K562 (cell line): ENCODE data around the gene HYCC2.

Experiments used
- DMBX1 ChIP-seq: fragments of 250-450 bp; sonication (Bioruptor Pico); IDR thresholded peaks from 2 replicates; pipeline ENCODE4 v1.8.0; 2022; ENCODE audit warnings: inconsistent platforms, mild to moderate bottlenecking, moderate library complexity, borderline replicate concordance
- EP300 ChIP-seq: IDR thresholded peaks from 2 replicates; pipeline ENCODE4 v1.6.1; 2012; ENCODE audit warnings: low read length, improper control_type of control experiment
- KAT8 ChIP-seq: fragments of 450-650 bp; IDR thresholded peaks from 2 replicates; pipeline ENCODE4 v1.6.1; 2016; ENCODE audit warnings: low read depth, mild to moderate bottlenecking
- MCM5 ChIP-seq: fragments of 450-650 bp; IDR thresholded peaks from 2 replicates; pipeline ENCODE4 v1.6.1; 2016; ENCODE audit warnings: low read depth
- MLX ChIP-seq, 2 experiments: fragments of 450-650 bp in 1 of 2; sonication (generic) in 1 of 2; formaldehyde crosslinking; conservative IDR thresholded peaks; 2 replicates each; pipeline versions ENCODE4 v1.4.0 to v1.8.1; 2020 to 2022; ENCODE audit warnings: mild to moderate bottlenecking in 1 of 2, missing genetic modification reagents in 1 of 2
- NBN ChIP-seq: fragments of 450-650 bp; IDR thresholded peaks from 2 replicates; pipeline ENCODE4 v1.6.1; 2016; ENCODE audit warnings: low read depth, mild to moderate bottlenecking
- PHF8 ChIP-seq: fragments of 200-600 bp; sonication (generic); IDR thresholded peaks from 2 replicates; pipeline ENCODE4 v1.6.1; 2012; ENCODE audit warnings: mixed run types, mild to moderate bottlenecking, inconsistent platforms, low read length, moderate library complexity, borderline replicate concordance
- XRCC4 ChIP-seq: IDR thresholded peaks from one replicate; pipeline ENCODE4 v1.6.1; 2011; ENCODE audit not compliant: insufficient read depth, insufficient read length; ENCODE audit errors: extremely low read depth
- YY1 ChIP-seq, 3 experiments: IDR thresholded peaks; 2 replicates each; pipeline ENCODE4 v1.6.1; 2011; ENCODE audit warnings: low read length in 2 of 3, mild to moderate bottlenecking in 2 of 3, moderate library complexity in 2 of 3, borderline replicate concordance in 1 of 3, control low read depth in 1 of 3, low read depth in 1 of 3; ENCODE audit not compliant: insufficient read depth in 3 of 3, insufficient replicate concordance in 2 of 3, control insufficient read depth in 1 of 3, insufficient read length in 1 of 3; ENCODE audit errors: extremely low read depth in 1 of 3
- ZNF184 ChIP-seq: sonication (generic); formaldehyde crosslinking; IDR thresholded peaks from 2 replicates; pipeline ENCODE4 v1.5.0; 2020; ENCODE audit warnings: missing genetic modification reagents
- TF ChIP-seq, protein P1 (sequence below), 3 experiments: IDR thresholded peaks in 2 of 3; conservative IDR thresholded peaks in 1 of 3; 2 replicates each; pipeline ENCODE4 v1.5.1; 2011 to 2012; ENCODE audit warnings: low read length in 3 of 3, mild to moderate bottlenecking in 3 of 3, control low read depth in 2 of 3, improper control_type of control experiment in 1 of 3, inconsistent platforms in 1 of 3, low read depth in 1 of 3, mixed read lengths in 1 of 3, moderate library complexity in 1 of 3; ENCODE audit not compliant: insufficient read depth in 2 of 3

GRCh38 chr2:201064797-201065329 is 6.6 kb downstream of the HYCC2 start:
- TF ChIP-seq ZNF184 (CRISPR knock-in tag) = no peak
- TF ChIP-seq PHF8 = no peak
- no peak for TF ChIP-seq KAT8
- TF ChIP-seq NBN = no peak
- no peak for TF ChIP-seq MLX (CRISPR knock-in tag; conservative IDR thresholded peaks at IDR 0.05)
- TF ChIP-seq YY1 (IDR thresholded peaks at IDR 0.05; ENCODE audit: borderline replicate concordance in 1 of 3, control insufficient read depth in 1 of 3, extremely low read depth in 1 of 3, insufficient read depth in 3 of 3, insufficient read length in 1 of 3, insufficient replicate concordance in 2 of 3, low read depth in 1 of 3, low read length in 2 of 3) = no peak
- TF ChIP-seq MCM5 = no peak
- TF ChIP-seq, protein P1, sequence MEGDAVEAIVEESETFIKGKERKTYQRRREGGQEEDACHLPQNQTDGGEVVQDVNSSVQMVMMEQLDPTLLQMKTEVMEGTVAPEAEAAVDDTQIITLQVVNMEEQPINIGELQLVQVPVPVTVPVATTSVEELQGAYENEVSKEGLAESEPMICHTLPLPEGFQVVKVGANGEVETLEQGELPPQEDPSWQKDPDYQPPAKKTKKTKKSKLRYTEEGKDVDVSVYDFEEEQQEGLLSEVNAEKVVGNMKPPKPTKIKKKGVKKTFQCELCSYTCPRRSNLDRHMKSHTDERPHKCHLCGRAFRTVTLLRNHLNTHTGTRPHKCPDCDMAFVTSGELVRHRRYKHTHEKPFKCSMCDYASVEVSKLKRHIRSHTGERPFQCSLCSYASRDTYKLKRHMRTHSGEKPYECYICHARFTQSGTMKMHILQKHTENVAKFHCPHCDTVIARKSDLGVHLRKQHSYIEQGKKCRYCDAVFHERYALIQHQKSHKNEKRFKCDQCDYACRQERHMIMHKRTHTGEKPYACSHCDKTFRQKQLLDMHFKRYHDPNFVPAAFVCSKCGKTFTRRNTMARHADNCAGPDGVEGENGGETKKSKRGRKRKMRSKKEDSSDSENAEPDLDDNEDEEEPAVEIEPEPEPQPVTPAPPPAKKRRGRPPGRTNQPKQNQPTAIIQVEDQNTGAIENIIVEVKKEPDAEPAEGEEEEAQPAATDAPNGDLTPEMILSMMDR (IDR thresholded peaks at IDR 0.05 in 2 of 3, conservative IDR thresholded peaks at IDR 0.05 in 1 of 3; ENCODE audit: insufficient read depth in 2 of 3, low read depth in 1 of 3, low read length in 3 of 3) = no peak
- TF ChIP-seq EP300 = no peak
- TF ChIP-seq XRCC4 = no peak
- no peak for TF ChIP-seq DMBX1 (CRISPR knock-in tag)
